K562 (cell line): ENCODE measurements around the gene ZNF750. TPM values are rescaled to one million over a fixed set of nuclear protein-coding genes. Genes with fewer than 3 reads are reported as not detected.

Experiments used
- ATAC-seq: fragments of 200-7000 bp; cut with Tn5 transposase; 3 replicates; pipeline ENCODE4 v1.9.1; 2020; ENCODE audit warnings: moderate library complexity
- BruUV-seq: library from RNA; stranded (reverse); fragments of 400-500 nt; replicated peaks from 2 replicates; lab custom pipeline; 2021; lab: Mats Ljungman, UMichigan
- CTCF ChIA-PET: fragments of 300-600 bp; formaldehyde crosslinking; extraction: SDS; loops from one replicate; lab custom pipeline; 2021; ENCODE audit warnings: low intra/inter-chr PET ratio; lab: Yijun Ruan, JAX
- POLR2A ChIA-PET: fragments of 300-600, 350-650 bp; sonication (Branson Sonifier 250); formaldehyde crosslinking; extraction: SDS; loops from one replicate; lab custom pipeline; 2021; ENCODE audit warnings: antibody characterized with exemption, inconsistent platforms; lab: Yijun Ruan, JAX
- DNase-seq, 4 experiments: peaks; one replicate each; pipeline versions ENCODE4 v3.0.0 to v3.0.0-alpha.2; 2011 to 2018; ENCODE audit warnings: low spot score in 3 of 4, mixed read lengths in 3 of 4; ENCODE audit errors: extremely low read depth in 1 of 4
- FAIRE-seq: peaks from 2 replicates; lab custom pipeline; 2011; peaks lifted over from hg19 to GRCh38; lab: Jason Lieb, UNC
- H2AFZ ChIP-seq: 2 replicates; pipeline ENCODE4 v1.6.0; 2011; ENCODE audit warnings: low read depth, low read length, control low read depth, inconsistent platforms
- H3K27ac ChIP-seq: fragments of 200-600 bp; 3 replicates; pipeline ENCODE4 v1.8.0; 2011; ENCODE audit warnings: low read depth, mild to moderate bottlenecking, control low read depth, inconsistent platforms, low read length, moderate library complexity, mixed read lengths; ENCODE audit errors: extremely low read depth
- H3K27me3 ChIP-seq, 2 experiments: fragments of 300-600 bp in 1 of 2; 2 replicates in 1 of 2; 3 replicates in 1 of 2; pipeline versions ENCODE4 v1.6.0 to v1.8.0; 2011; ENCODE audit warnings: inconsistent platforms in 2 of 2, low read length in 2 of 2, mild to moderate bottlenecking in 1 of 2, mixed read lengths in 1 of 2, moderate library complexity in 1 of 2; ENCODE audit not compliant: control insufficient read depth in 2 of 2, insufficient read depth in 2 of 2
- H3K36me3 ChIP-seq: fragments of 300-600 bp; 3 replicates; pipeline ENCODE4 v1.8.0; 2011; ENCODE audit warnings: mild to moderate bottlenecking, low read length, inconsistent platforms; ENCODE audit not compliant: control insufficient read depth, insufficient read depth
- H3K4me1 ChIP-seq, 2 experiments: fragments of 200-600 bp in 1 of 2; replicated peaks in 1 of 2; 2 replicates in 1 of 2; 3 replicates in 1 of 2; pipeline versions ENCODE4 v1.5.1 to v1.8.0; 2011; ENCODE audit warnings: inconsistent platforms in 2 of 2, low read length in 2 of 2, mild to moderate bottlenecking in 1 of 2, mixed read lengths in 1 of 2, moderate library complexity in 1 of 2; ENCODE audit not compliant: control insufficient read depth in 2 of 2, insufficient read depth in 2 of 2
- H3K4me2 ChIP-seq: 2 replicates; pipeline ENCODE4 v1.6.1; 2011; ENCODE audit warnings: low read length, control low read depth, inconsistent platforms, mixed read lengths; ENCODE audit not compliant: insufficient read depth
- H3K4me3 ChIP-seq: fragments of 200-600 bp; sonication (generic), shearing (Covaris generic); 2 replicates; pipeline ENCODE4 v1.5.1; 2016; ENCODE audit warnings: control low read depth, inconsistent platforms
- H3K79me2 ChIP-seq: fragments of 200-600 bp; 3 replicates; pipeline ENCODE4 v1.8.0; 2011; ENCODE audit warnings: low read length, inconsistent platforms; ENCODE audit not compliant: control insufficient read depth, insufficient read depth
- H3K9ac ChIP-seq, 2 experiments: 2 replicates each; pipeline versions ENCODE4 v1.6.0 to v1.6.1; 2011; ENCODE audit warnings: low read depth in 2 of 2, low read length in 2 of 2, control low read depth in 1 of 2, inconsistent platforms in 1 of 2, mild to moderate bottlenecking in 1 of 2, mixed read lengths in 1 of 2; ENCODE audit not compliant: insufficient read depth in 1 of 2
- H3K9me1 ChIP-seq: one replicate; pipeline ENCODE4 v1.6.0; 2011; ENCODE audit warnings: inconsistent platforms, mild to moderate bottlenecking, low read length, moderate library complexity; ENCODE audit not compliant: control insufficient read depth, insufficient read depth
- H3K9me3 ChIP-seq: replicated peaks from 2 replicates; pipeline ENCODE4 v1.5.1; 2011; ENCODE audit warnings: low read depth, low read length, inconsistent platforms; ENCODE audit not compliant: control insufficient read depth, insufficient read depth
- H4K20me1 ChIP-seq: replicated peaks from 2 replicates; pipeline ENCODE4 v1.6.1; 2011; ENCODE audit warnings: low read length, inconsistent platforms, mixed read lengths; ENCODE audit not compliant: control insufficient read depth, insufficient read depth
- DPF2 ChIP-seq: fragments of 450-650 bp; IDR thresholded peaks from 2 replicates; pipeline ENCODE4 v1.6.1; 2016
- ELF4 ChIP-seq: fragments of 450-650 bp; formaldehyde crosslinking; IDR thresholded peaks from 2 replicates; pipeline ENCODE4 v1.4.0; 2022; ENCODE audit warnings: missing genetic modification characterization
- EZH2 ChIP-seq: IDR thresholded peaks from 2 replicates; pipeline ENCODE4 v1.6.1; 2012; ENCODE audit warnings: low read depth, mild to moderate bottlenecking, inconsistent platforms, low read length, borderline replicate concordance
- FOXJ2 ChIP-seq: fragments of 200-800 bp; sonication (Bioruptor generic); IDR thresholded peaks from 2 replicates; pipeline ENCODE4 v1.6.1; 2016; ENCODE audit warnings: missing genetic modification characterization, missing compliant biosample characterization
- KAT2B ChIP-seq: IDR thresholded peaks from one replicate; pipeline ENCODE4 v1.6.1; 2012; ENCODE audit warnings: low read depth, mild to moderate bottlenecking, control low read depth, inconsistent platforms, low read length, moderate library complexity
- NCOR1 ChIP-seq: fragments of 450-650 bp; IDR thresholded peaks from 2 replicates; pipeline ENCODE4 v1.6.1; 2016; ENCODE audit warnings: mild to moderate bottlenecking, moderate library complexity
- SIX5 ChIP-seq, 2 experiments: IDR thresholded peaks; 2 replicates each; pipeline ENCODE4 v1.6.1; 2011; ENCODE audit warnings: low read length in 2 of 2, borderline replicate concordance in 1 of 2, low read depth in 1 of 2, mild to moderate bottlenecking in 1 of 2, moderate library complexity in 1 of 2; ENCODE audit not compliant: insufficient read depth in 1 of 2
- ZNF436 ChIP-seq: fragments of 250-450, 450-650 bp; sonication (Bioruptor Pico); formaldehyde crosslinking; IDR thresholded peaks from 2 replicates; pipeline ENCODE4 v1.7.0; 2020; ENCODE audit warnings: mild to moderate bottlenecking
- ZSCAN29 ChIP-seq: fragments of 450-650 bp; IDR thresholded peaks from 2 replicates; pipeline ENCODE4 v1.6.1; 2017
- WGBS: fragments of 100-300 bp; shearing (Covaris generic); methylation state at CpG from one replicate; pipeline ENCODE4 v1.1.6; 2016; ENCODE audit warnings: low coverage, mixed read lengths; ENCODE audit not compliant: insufficient coverage; ENCODE audit errors: missing lambda C conversion rate; 5-methylcytosine and 5-hydroxymethylcytosine counted together
- in situ Hi-C: fragments of 300-500 bp; cut with MboI; formaldehyde crosslinking; loops from 4 replicates; pipeline ENCODE4 v1.15.0; 2018; ENCODE audit warnings: inconsistent platforms, mixed read lengths
- intact Hi-C: fragments of 100-400 bp; cut with micrococcal nuclease; formaldehyde crosslinking; loops from 2 replicates; pipeline ENCODE4 v1.14.2; 2022
- polyA plus RNA-seq, 8 experiments: library from polyadenylated mRNA; depleted of rRNA in 4 of 8; stranded (reverse) in 5 of 8; unstranded in 3 of 8; fragments of >200 nt; fragmentation: Nextera tagmentation in 2 of 8; fragmentation: Illumina TruSeq in 1 of 8; extraction: Ambion mirVana in 2 of 8; extraction: Trizol in 1 of 8; gene quantifications; 2 replicates each; pipeline versions ENCODE4 v1.2.1 to v1.2.3, GENCODE V29; 2011 to 2014; ENCODE audit warnings: inconsistent platforms in 1 of 8, missing spikeins in 1 of 8
- total RNA-seq, 7 experiments: library from RNA; depleted of rRNA in 6 of 7; stranded (reverse); fragments of >200 nt in 6 of 7; fragmentation: Illumina TruSeq in 2 of 7; extraction: Trizol in 2 of 7; gene quantifications; 2 replicates each; pipeline versions ENCODE4 v1.2.1 to v1.2.3, GENCODE V29; 2011 to 2021; ENCODE audit warnings: low replicate concordance in 1 of 7
- TF ChIP-seq, protein P1 (sequence below): fragments of 250-450 bp; sonication (Bioruptor Pico); IDR thresholded peaks from 2 replicates; pipeline ENCODE4 v1.8.0; 2022; ENCODE audit warnings: inconsistent platforms
- TF ChIP-seq, protein P2 (sequence below): sonication (generic); formaldehyde crosslinking; IDR thresholded peaks from 2 replicates; pipeline ENCODE4 v1.9.0; 2022; ENCODE audit warnings: mild to moderate bottlenecking, missing genetic modification reagents
- TF ChIP-seq, protein P3 (sequence below): fragments of 250-450 bp; sonication (Bioruptor Pico); IDR thresholded peaks from 2 replicates; pipeline ENCODE4 v1.8.0; 2021; ENCODE audit warnings: moderate library complexity, mild to moderate bottlenecking, inconsistent platforms

Gene ZNF750
- total and polyA plus RNA-seq, 9 of the 15 experiments (the other 6 are each of a cell fraction or from before 2014, with no cell fraction given) = not detected

DNA sequence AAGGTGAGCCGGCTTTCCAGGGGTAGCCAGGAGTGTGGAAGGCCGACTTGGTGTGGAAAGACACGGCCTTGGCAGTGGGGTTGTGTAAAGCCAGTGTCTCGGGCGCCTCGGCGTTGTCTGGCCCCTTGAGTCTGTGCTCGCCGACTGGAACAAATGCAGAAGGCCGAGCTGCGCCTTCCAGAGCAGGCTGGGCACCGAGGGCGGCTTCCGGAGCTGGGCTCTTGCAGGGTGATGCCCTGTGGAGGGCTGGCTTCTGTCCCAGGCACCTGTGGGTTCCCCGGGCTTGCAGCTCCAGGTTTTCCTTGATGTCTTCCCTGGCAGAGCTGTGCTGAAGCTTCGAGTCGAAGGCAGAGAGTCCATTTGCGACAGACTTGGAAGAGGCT, 8.0 kb downstream of the ZNF750 start:
- H3K27me3 ChIP-seq = no peaks in the 10 kb centered on the region
- TF ChIP-seq ZNF436 (no peak), NCOR1 (no peak), KAT2B (no peak), EZH2 (no peak), DPF2 (no peak), ZSCAN29 (no peak), SIX5 (IDR thresholded peaks at IDR 0.05; ENCODE audit: borderline replicate concordance in 1 of 2, insufficient read depth in 1 of 2, low read depth in 1 of 2, low read length in 2 of 2) (no peak), ELF4 (CRISPR knock-in tag) (no peak), FOXJ2 (tag) (no peak)
- TF ChIP-seq, protein P1, sequence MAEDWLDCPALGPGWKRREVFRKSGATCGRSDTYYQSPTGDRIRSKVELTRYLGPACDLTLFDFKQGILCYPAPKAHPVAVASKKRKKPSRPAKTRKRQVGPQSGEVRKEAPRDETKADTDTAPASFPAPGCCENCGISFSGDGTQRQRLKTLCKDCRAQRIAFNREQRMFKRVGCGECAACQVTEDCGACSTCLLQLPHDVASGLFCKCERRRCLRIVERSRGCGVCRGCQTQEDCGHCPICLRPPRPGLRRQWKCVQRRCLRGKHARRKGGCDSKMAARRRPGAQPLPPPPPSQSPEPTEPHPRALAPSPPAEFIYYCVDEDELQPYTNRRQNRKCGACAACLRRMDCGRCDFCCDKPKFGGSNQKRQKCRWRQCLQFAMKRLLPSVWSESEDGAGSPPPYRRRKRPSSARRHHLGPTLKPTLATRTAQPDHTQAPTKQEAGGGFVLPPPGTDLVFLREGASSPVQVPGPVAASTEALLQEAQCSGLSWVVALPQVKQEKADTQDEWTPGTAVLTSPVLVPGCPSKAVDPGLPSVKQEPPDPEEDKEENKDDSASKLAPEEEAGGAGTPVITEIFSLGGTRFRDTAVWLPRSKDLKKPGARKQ = no peak
- TF ChIP-seq, protein P2, sequence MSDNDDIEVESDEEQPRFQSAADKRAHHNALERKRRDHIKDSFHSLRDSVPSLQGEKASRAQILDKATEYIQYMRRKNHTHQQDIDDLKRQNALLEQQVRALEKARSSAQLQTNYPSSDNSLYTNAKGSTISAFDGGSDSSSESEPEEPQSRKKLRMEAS = no peak
- TF ChIP-seq, protein P3, sequence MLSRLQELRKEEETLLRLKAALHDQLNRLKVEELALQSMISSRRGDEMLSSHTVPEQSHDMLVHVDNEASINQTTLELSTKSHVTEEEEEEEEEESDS = no peak
- BruUV-seq = no TSS peak
- no peak for FAIRE-seq
- H2AFZ ChIP-seq = no peak overlapping the region
- WGBS = 86% methylated on average over 16 of the region's 18 CpGs
- no peak overlapping the region for H3K27ac ChIP-seq
- no peak for DNase-seq
- peaks cover 55% of the 10 kb centered on the region; the same call in 2 of the 3 replicates for H3K36me3 ChIP-seq
- no peaks in the 10 kb centered on the region for H3K9me1 ChIP-seq
- ChIA-PET POLR2A (interaction anchor here (0.9 to 1.0 kb wide), 2 partner anchors 10 to 11 kb away, joined by 3 read pairs; no protein-coding TSS in a partner anchor), CTCF (no interaction called here)
- H4K20me1 ChIP-seq = no peaks in the 10 kb centered on the region
- no peak for ATAC-seq
- H3K4me2 ChIP-seq = no peak overlapping the region
- H3K9ac ChIP-seq = peak overlapping the region in 1 of 2 experiments; percentile 62; a peak in 1 of 4 replicates
- H3K9me3 ChIP-seq = 0 out of 2 replicates have a peak, but pooled peaks cover 3% of the 10 kb centered on the region
- H3K4me1 ChIP-seq = peaks cover 0 to 29% of the 10 kb centered on the region in 2 experiments; a peak in 2 of 5 replicates
- in situ Hi-C loops (no loop called here), intact Hi-C loops (no loop called here)
- H3K4me3 ChIP-seq = no peak overlapping the region
- no peaks in the 10 kb centered on the region for H3K79me2 ChIP-seq
